ENCODE results near the gene MCHR2.

Gene MCHR2

GRCh38 chr6:100001915-100002388 is 7.9 kb upstream of the MCHR2 start:
- intact Hi-C loops (cut with DNase I; ENCODE audit: low total_unique reads), result loop anchor here (10.0 kb wide), 2 partner anchors 93 to 483 kb away; no protein-coding TSS in a partner anchor
- H3K36me3 ChIP-seq, result no peaks in the 10 kb centered on the region
- peak; percentile 69 to 88 for TF ChIP-seq CTCF (IDR thresholded peaks at IDR 0.05)
- no peak overlapping the region for H3K4me3 ChIP-seq
- H3K27ac ChIP-seq, result no peak overlapping the region
- peaks cover 0 to 13% of the 10 kb centered on the region in 2 donors for H3K27me3 ChIP-seq
- H3K4me1 ChIP-seq, result no peaks in the 10 kb centered on the region
- DNase-seq, result peak in 1 of 2 donors; percentile 38
- no peaks in the 10 kb centered on the region for H3K9me3 ChIP-seq

DNA sequence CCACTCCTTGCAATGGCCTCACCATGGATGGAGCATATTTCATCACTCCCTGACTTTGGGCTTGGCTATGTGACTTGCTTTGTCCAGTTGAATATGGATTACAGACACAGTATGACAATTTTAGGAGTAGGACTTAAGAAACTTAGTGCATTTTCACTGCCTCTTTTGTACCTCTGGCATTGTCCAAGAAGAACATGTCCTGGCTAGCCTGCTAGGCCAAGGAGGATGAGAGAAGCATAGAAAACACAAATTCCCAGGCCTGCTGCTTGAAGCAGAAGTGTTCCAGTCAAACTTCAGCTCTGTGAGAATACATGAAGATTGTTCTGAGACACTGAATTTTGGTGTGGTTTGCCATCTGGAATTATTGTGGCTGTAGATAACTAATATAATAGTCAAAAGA is 3.1 kb upstream of the MCHR2 start:
- no peak for TF ChIP-seq CTCF (IDR thresholded peaks at IDR 0.05)
- Histone ChIP-seq H3K9me3 (no peaks in the 10 kb centered on the region), H3K4me1 (peaks cover 0 to 9% (median 8%) of the 10 kb centered on the region in 4 donors), H3K27ac (no peak overlapping the region), H3K36me3 (no peaks in the 10 kb centered on the region), H3K4me3 (no peak overlapping the region), H3K27me3 (peaks cover 0 to 35% of the 10 kb centered on the region in 2 donors)
- DNase-seq, result no peak
- intact Hi-C loops (cut with DNase I; ENCODE audit: low total_unique reads), result no loop called here

DNA sequence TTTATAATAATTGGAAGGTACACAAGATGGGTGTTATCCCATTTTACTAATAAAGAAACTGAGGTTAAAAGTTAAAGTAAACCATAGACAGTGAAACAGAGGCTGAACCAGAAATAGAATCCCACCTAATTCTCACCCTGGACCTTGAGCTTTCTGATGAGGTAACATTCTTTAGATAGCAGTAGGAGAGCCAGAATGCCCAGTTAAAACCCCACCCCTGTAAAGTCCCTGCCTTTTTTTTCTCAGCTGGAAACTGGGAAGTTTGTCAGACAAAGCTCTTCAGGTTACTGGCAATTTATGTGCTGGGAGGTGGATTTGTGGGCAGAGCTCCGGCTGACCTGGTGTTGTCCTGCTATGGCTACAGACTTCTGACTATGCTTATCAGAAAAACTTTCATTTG is 1.9 kb upstream of the MCHR2 start:
- DNase-seq, result no peak
- H3K4me1 ChIP-seq, result peaks cover 0 to 9% (median 8%) of the 10 kb centered on the region in 4 donors
- H3K27me3 ChIP-seq, result peaks cover 0 to 30% of the 10 kb centered on the region in 2 donors
- intact Hi-C loops (cut with DNase I; ENCODE audit: low total_unique reads), result no loop called here
- no peaks in the 10 kb centered on the region for H3K9me3 ChIP-seq
- no peaks in the 10 kb centered on the region for H3K36me3 ChIP-seq
- no peak overlapping the region for H3K4me3 ChIP-seq
- no peak overlapping the region for H3K27ac ChIP-seq
- no peak for TF ChIP-seq CTCF (IDR thresholded peaks at IDR 0.05)

DNA sequence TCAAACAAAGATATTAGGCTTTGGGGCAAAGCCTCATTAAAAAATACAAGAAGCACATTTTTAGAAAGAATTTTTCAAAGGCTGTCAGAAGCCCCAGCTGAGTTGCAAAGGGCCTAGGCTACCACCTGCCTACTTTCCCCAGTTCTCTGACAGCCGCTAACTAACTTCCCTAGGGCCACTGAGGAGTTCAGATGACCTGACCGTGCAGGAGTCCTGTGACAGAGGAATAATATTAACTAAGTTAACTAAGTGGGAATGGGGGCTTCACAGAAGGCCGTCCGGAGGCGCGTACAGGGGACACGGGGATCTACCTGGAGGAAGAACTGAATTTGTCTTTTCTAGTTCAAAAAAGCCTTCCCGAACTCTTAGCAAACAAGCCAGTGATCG is 884 bp downstream of the MCHR2 start:
- Histone ChIP-seq H3K36me3 (no peaks in the 10 kb centered on the region), H3K4me1 (peaks cover 0 to 9% (median 8%) of the 10 kb centered on the region in 4 donors), H3K4me3 (no peak overlapping the region), H3K27me3 (peaks cover 0 to 28% of the 10 kb centered on the region in 2 donors), H3K9me3 (no peaks in the 10 kb centered on the region), H3K27ac (no peak overlapping the region)
- intact Hi-C loops (cut with DNase I; ENCODE audit: low total_unique reads), result no loop called here
- no peak for TF ChIP-seq CTCF (IDR thresholded peaks at IDR 0.05)
- no peak for DNase-seq

- TF ChIP-seq CTCF (IDR thresholded peaks at IDR 0.05), result no peak
- Histone ChIP-seq H3K4me1 (peaks cover 0 to 9% (median 8%) of the 10 kb centered on the region in 4 donors), H3K36me3 (no peaks in the 10 kb centered on the region), H3K27ac (no peak overlapping the region), H3K4me3 (no peak overlapping the region), H3K9me3 (no peaks in the 10 kb centered on the region), H3K27me3 (peaks cover 0 to 28% of the 10 kb centered on the region in 2 donors)
- DNase-seq, result no peak
- intact Hi-C loops (cut with DNase I; ENCODE audit: low total_unique reads), result no loop called here
Observed at GRCh38 chr6:99991955-99992354, 2.1 kb downstream of the MCHR2 start.

- no peak for TF ChIP-seq CTCF (IDR thresholded peaks at IDR 0.05)
- intact Hi-C loops (cut with DNase I; ENCODE audit: low total_unique reads), result no loop called here
- no peak for DNase-seq
Observed at GRCh38 chr6:99980741-99981140, 13.3 kb downstream of the MCHR2 start.

More at GRCh38 chr6:99980741-99981140, 13.3 kb downstream of the MCHR2 start:
- H3K4me1 ChIP-seq, result no peaks in the 10 kb centered on the region
- H3K27ac ChIP-seq, result no peak overlapping the region
- no peaks in the 10 kb centered on the region for H3K9me3 ChIP-seq
- H3K36me3 ChIP-seq, result no peaks in the 10 kb centered on the region
- H3K4me3 ChIP-seq, result no peak overlapping the region
- no peaks in the 10 kb centered on the region for H3K27me3 ChIP-seq

All from tibial artery (tissue), 4 donors.